ENCODE results near the gene OR9Q1.

Gene OR9Q1

GRCh38 chr11:58034471-58034870, 10.8 kb downstream of the OR9Q1 start:
- no peak for DNase-seq (ENCODE audit: low spot score)

GRCh38 chr11:58039589-58039988, 15.9 kb downstream of the OR9Q1 start:
- DNase-seq (ENCODE audit: low spot score): no peak

- no peak for DNase-seq (ENCODE audit: low spot score)
These were observed 19.7 kb downstream of the OR9Q1 start for GRCh38 chr11:58043379-58043778.

GRCh38 chr11:58046231-58046630, 22.6 kb downstream of the OR9Q1 start:
- no peak for DNase-seq (ENCODE audit: low spot score)

GRCh38 chr11:58047818-58048217, 24.1 kb downstream of the OR9Q1 start:
- no peak for DNase-seq (ENCODE audit: low spot score)

- no peak for DNase-seq (ENCODE audit: low spot score)
These were observed 32.2 kb downstream of the OR9Q1 start for GRCh38 chr11:58055806-58056401.

- DNase-seq (ENCODE audit: low spot score): no peak
These were observed 33.8 kb downstream of the OR9Q1 start for GRCh38 chr11:58057481-58057880.

- no peak for DNase-seq (ENCODE audit: low spot score)
These were observed 34.8 kb downstream of the OR9Q1 start for GRCh38 chr11:58058276-58059006.

- DNase-seq (ENCODE audit: low spot score): no peak
These were observed 35.3 kb downstream of the OR9Q1 start for GRCh38 chr11:58059007-58059350.

- no peak for DNase-seq (ENCODE audit: low spot score)
These were observed 36.9 kb downstream of the OR9Q1 start for GRCh38 chr11:58060535-58060934.

GRCh38 chr11:58060939-58061672, 37.4 kb downstream of the OR9Q1 start:
- DNase-seq (ENCODE audit: low spot score): no peak

- no peak for DNase-seq (ENCODE audit: low spot score)
These were observed 38.1 kb downstream of the OR9Q1 start for GRCh38 chr11:58061813-58062212.

GRCh38 chr11:58067685-58068084, 44.0 kb downstream of the OR9Q1 start:
- DNase-seq (ENCODE audit: low spot score): no peak

- DNase-seq (ENCODE audit: low spot score): no peak
These were observed 45.0 kb downstream of the OR9Q1 start for GRCh38 chr11:58068655-58069054.

GRCh38 chr11:58070585-58070984, 46.9 kb downstream of the OR9Q1 start:
- DNase-seq (ENCODE audit: low spot score): no peak

- DNase-seq (ENCODE audit: low spot score): no peak
These were observed 52.1 kb downstream of the OR9Q1 start for GRCh38 chr11:58075781-58076180.

GRCh38 chr11:58086528-58086927, 62.8 kb downstream of the OR9Q1 start:
- DNase-seq (ENCODE audit: low spot score): no peak

GRCh38 chr11:58097437-58097836, 73.8 kb downstream of the OR9Q1 start:
- no peak for DNase-seq (ENCODE audit: low spot score)

- no peak for DNase-seq (ENCODE audit: low spot score)
These were observed 97.4 kb downstream of the OR9Q1 start for GRCh38 chr11:58121096-58121495.

GRCh38 chr11:58125469-58125868, 101.8 kb downstream of the OR9Q1 start, which contains the start of gene OR9I1:
Gene OR9I1, minus strand, starts transcription at chr11:58125530. Its CDS starts 6,086 bp downstream, at chr11:58119444.
- no peak for DNase-seq (ENCODE audit: low spot score)

GRCh38 chr11:58127350-58127749, 103.7 kb downstream of the OR9Q1 start:
- DNase-seq (ENCODE audit: low spot score): no peak

GRCh38 chr11:58133309-58134076, 109.8 kb downstream of the OR9Q1 start:
- no peak for DNase-seq (ENCODE audit: low spot score)
